A673 (cell line): ENCODE data around the gene SLC66A2. TPM values are rescaled to one million over a fixed set of nuclear protein-coding genes. Genes with fewer than 3 reads are reported as not detected.

ENCODE experiments used
- BruUV-seq: library from RNA; stranded (reverse); fragments of 400-500 nt; replicated peaks from 2 replicates; lab custom pipeline; 2021; lab: Mats Ljungman, UMichigan
- CTCF ChIA-PET: fragments of 300-600 bp; sonication (Branson Sonifier 250); formaldehyde crosslinking; loops from one replicate; lab custom pipeline; 2022; ENCODE audit warnings: antibody characterized with exemption; lab: Charles Lee
- POLR2A ChIA-PET: fragments of 300-600 bp; sonication (Branson Sonifier 250); formaldehyde crosslinking; loops from one replicate; lab custom pipeline; 2022; ENCODE audit warnings: antibody characterized with exemption; ENCODE audit not compliant: low non-redundant PET; lab: Charles Lee
- DNase-seq: peaks from one replicate; pipeline ENCODE4 v3.0.0-alpha.2; 2015; ENCODE audit warnings: low spot score
- H3K27ac ChIP-seq: fragments of 200-600 bp; sonication (generic); 2 replicates; pipeline ENCODE4 v1.5.1; 2016; ENCODE audit warnings: mixed run types, low read depth, mild to moderate bottlenecking, mixed read lengths, antibody characterized with exemption, low read length; ENCODE audit not compliant: poor library complexity, severe bottlenecking
- H3K27me3 ChIP-seq: fragments of 200-600 bp; sonication (generic); replicated peaks from 2 replicates; pipeline ENCODE4 v1.6.1; 2017; ENCODE audit warnings: mixed run types, low read depth, mild to moderate bottlenecking, mixed read lengths, antibody characterized with exemption, low read length; ENCODE audit not compliant: insufficient read depth, poor library complexity
- H3K36me3 ChIP-seq: fragments of 200-600 bp; sonication (generic); 2 replicates; pipeline ENCODE4 v1.6.1; 2016; ENCODE audit warnings: mixed run types, mild to moderate bottlenecking, mixed read lengths, antibody characterized with exemption, low read length; ENCODE audit not compliant: insufficient read depth, poor library complexity, severe bottlenecking
- H3K4me1 ChIP-seq: fragments of 200-600 bp; sonication (generic); 2 replicates; pipeline ENCODE4 v1.6.1; 2017; ENCODE audit warnings: mixed run types, mild to moderate bottlenecking, mixed read lengths, antibody characterized with exemption, low read length; ENCODE audit not compliant: insufficient read depth, poor library complexity, severe bottlenecking
- H3K4me3 ChIP-seq: fragments of 200-600 bp; sonication (generic); 2 replicates; pipeline ENCODE4 v1.5.1; 2016; ENCODE audit warnings: low read depth, mixed run types, mild to moderate bottlenecking, mixed read lengths, low read length; ENCODE audit not compliant: poor library complexity, severe bottlenecking
- H3K9me3 ChIP-seq: fragments of 200-600 bp; sonication (generic); 2 replicates; pipeline ENCODE4 v1.6.1; 2016; ENCODE audit warnings: mixed run types, low read depth, mild to moderate bottlenecking, mixed read lengths, antibody characterized with exemption, low read length; ENCODE audit not compliant: poor library complexity, severe bottlenecking
- EZH2 ChIP-seq: fragments of 200-600 bp; sonication (generic); IDR thresholded peaks from 2 replicates; pipeline ENCODE4 v1.6.1; 2017; ENCODE audit warnings: borderline replicate concordance, low read depth, mild to moderate bottlenecking, mixed read lengths, antibody characterized with exemption, low read length; ENCODE audit not compliant: poor library complexity, severe bottlenecking
- intact Hi-C: fragments of 100-400 bp; cut with micrococcal nuclease; formaldehyde crosslinking; loops from one replicate; pipeline ENCODE4 v1.10.0; 2022; ENCODE audit not compliant: unreplicated experiment
- total RNA-seq: library from RNA; stranded (reverse); gene quantifications from 2 replicates; pipeline ENCODE4 v1.2.3, GENCODE V29; 2021
- TF ChIP-seq, protein P1 (sequence below): fragments of 300-800, 200-600 bp; sonication (generic); conservative IDR thresholded peaks from 2 replicates; pipeline ENCODE4 v1.5.1; 2017; ENCODE audit warnings: low read depth, mild to moderate bottlenecking, antibody characterized with exemption, low read length, moderate library complexity, mixed read lengths

SLC66A2 gene
- total RNA-seq, 1 experiment from 2014 or later = 28.0 TPM

DNA sequence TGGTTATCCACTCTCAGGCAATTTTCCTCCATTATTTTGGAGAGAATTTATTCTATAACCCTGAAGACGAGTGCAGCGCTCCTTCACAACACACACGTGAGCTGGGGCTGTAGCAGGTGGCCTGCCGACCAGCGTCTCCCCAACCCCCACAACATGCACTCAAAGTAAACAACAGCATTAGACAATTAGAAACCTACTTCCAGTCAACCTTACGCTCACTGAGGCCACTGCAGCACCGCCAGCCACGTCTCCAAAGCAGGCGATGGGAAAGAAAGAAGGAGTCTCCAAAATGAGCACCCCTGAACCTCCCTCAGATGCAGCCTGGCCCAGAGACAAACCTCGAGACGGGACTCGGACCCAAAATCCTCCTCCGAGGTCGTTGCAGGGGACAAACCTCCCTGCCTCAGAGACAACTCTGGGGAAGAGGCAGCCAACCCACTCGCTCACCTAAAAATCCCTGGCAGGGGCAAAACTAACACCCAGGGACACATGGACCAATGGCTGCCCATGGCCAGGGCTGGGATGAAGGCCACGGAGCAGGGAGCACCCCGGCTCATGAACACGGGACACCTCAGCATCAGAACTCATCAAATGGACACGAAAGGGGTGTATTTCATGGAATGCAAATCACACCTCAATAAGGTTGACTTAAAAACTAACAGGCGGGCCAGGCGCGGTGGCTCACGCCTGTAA lies 2.6 kb downstream of the SLC66A2 start:
- no TSS peak for BruUV-seq
- CTCF ChIA-PET = no interaction called here

DNA sequence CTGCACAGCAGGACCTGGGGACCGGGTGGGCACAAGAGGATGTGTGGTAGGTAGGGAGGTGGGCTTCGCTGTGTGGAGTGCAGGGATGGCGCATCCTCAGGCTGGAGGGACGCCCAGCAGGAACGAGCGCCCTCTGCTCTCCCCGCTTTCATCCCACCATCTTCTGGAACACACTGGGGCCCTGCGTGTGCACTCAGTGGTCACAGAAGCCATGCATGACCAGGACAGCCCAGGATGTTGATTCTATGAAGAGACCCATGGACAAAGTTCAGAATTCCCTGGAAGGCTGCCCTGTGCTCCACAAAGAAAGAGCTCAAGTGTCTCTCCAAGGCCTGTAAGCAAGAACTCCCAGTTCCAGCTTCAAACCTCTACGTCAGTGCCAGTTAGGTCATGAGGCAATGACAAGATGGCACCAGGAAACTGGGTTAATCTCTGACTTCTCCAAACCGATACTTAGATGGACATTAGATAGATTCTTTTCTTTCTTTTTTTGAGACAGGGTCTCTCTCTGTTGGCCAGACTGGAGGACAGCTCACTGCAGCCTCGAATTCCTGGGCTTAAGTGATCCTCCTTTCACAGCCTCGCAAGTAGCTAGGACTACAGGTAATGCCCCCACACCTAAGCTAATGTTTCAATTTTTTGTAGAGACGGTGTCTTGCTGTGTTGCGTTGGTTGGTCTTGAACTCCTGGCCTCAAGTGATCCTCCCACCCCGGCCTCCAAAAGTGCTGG lies 3.4 kb downstream of the SLC66A2 start:
- no peak for DNase-seq
- peaks cover 11% of the 10 kb centered on the region for H3K36me3 ChIP-seq
- H3K4me3 ChIP-seq = no peak overlapping the region
- no peaks in the 10 kb centered on the region for H3K9me3 ChIP-seq
- H3K27me3 ChIP-seq = no peaks in the 10 kb centered on the region
- CTCF ChIA-PET = no interaction called here
- BruUV-seq = no TSS peak
- intact Hi-C loops = no loop called here
- no peak overlapping the region for H3K27ac ChIP-seq
- peaks cover 34% of the 10 kb centered on the region for H3K4me1 ChIP-seq
- POLR2A ChIA-PET = no interaction called here
- TF ChIP-seq, protein P1, sequence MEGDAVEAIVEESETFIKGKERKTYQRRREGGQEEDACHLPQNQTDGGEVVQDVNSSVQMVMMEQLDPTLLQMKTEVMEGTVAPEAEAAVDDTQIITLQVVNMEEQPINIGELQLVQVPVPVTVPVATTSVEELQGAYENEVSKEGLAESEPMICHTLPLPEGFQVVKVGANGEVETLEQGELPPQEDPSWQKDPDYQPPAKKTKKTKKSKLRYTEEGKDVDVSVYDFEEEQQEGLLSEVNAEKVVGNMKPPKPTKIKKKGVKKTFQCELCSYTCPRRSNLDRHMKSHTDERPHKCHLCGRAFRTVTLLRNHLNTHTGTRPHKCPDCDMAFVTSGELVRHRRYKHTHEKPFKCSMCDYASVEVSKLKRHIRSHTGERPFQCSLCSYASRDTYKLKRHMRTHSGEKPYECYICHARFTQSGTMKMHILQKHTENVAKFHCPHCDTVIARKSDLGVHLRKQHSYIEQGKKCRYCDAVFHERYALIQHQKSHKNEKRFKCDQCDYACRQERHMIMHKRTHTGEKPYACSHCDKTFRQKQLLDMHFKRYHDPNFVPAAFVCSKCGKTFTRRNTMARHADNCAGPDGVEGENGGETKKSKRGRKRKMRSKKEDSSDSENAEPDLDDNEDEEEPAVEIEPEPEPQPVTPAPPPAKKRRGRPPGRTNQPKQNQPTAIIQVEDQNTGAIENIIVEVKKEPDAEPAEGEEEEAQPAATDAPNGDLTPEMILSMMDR = no peak
- TF ChIP-seq EZH2 = no peak

More for the DNA sequence above, 2.6 kb downstream of the SLC66A2 start:
- POLR2A ChIA-PET = no interaction called here
- H3K9me3 ChIP-seq = no peaks in the 10 kb centered on the region
- H3K36me3 ChIP-seq = peaks cover 6% of the 10 kb centered on the region
- no peak for DNase-seq
- TF ChIP-seq EZH2 = no peak
- TF ChIP-seq, protein P1 = no peak
- intact Hi-C loops = no loop called here
- H3K4me1 ChIP-seq = peaks cover 31% of the 10 kb centered on the region
- no peak overlapping the region for H3K27ac ChIP-seq
- no peak overlapping the region for H3K4me3 ChIP-seq
- no peaks in the 10 kb centered on the region for H3K27me3 ChIP-seq

DNA sequence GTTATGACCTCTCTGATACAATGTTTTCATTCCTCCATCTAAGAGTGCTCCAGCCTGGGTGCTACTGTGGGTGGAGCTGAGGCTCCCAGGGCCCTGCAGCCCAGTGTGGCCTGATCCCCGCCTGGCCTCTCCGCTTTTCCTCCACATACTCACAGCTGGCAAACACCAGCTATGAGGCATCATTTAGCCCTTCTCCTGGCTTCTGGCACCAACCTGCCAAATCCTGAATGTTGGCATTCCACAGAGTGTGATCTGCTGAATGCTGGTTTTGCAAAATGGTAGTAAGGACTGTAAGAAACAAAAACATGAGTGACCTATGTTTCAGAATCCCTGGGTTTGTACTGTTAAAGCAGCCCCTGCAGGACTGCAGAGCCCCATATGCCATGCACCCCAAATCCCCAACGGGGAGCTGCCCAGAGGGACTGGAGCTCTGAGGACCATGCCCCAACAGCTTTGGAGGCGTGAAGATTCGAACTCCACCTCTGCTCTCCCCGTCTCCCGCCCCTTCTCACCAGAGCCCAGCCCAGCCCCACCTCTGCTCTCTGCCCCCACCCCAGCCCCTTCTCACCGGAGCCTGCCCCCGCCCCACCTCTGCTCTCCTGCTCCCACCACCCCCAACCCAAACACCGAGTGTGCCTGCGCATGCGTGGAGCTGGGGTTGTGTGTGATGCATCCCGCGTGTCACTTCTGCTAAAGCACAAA lies 4.2 kb downstream of the SLC66A2 start:
- no peak overlapping the region for H3K4me3 ChIP-seq
- ChIA-PET CTCF (no interaction called here), POLR2A (no interaction called here)
- BruUV-seq = no TSS peak
- DNase-seq = no peak
- peaks cover 34% of the 10 kb centered on the region for H3K4me1 ChIP-seq
- peaks cover 19% of the 10 kb centered on the region for H3K36me3 ChIP-seq
- no peaks in the 10 kb centered on the region for H3K27me3 ChIP-seq
- TF ChIP-seq, protein P1 = no peak
- TF ChIP-seq EZH2 = no peak
- no peak overlapping the region for H3K27ac ChIP-seq
- H3K9me3 ChIP-seq = no peaks in the 10 kb centered on the region
- intact Hi-C loops = no loop called here
